MCF 10A (cell line): ENCODE results near the gene KRT15. TPM values are rescaled to one million over a fixed set of nuclear protein-coding genes. Genes with fewer than 3 reads are reported as not detected.
A peak's percentile ranks its signal among the peaks of the same experiment; 100 is the strongest.

ENCODE experiments used
- BruUV-seq: library from RNA; stranded (reverse); fragments of 400-500 nt; replicated peaks from 2 replicates; lab custom pipeline; 2021; lab: Mats Ljungman, UMichigan
- CTCF ChIA-PET: fragments of 300-600 bp; sonication (Branson Sonifier 250); formaldehyde crosslinking; extraction: SDS; loops from one replicate; lab custom pipeline; 2021; ENCODE audit warnings: antibody characterized with exemption, inconsistent platforms; lab: Yijun Ruan, JAX
- POLR2A ChIA-PET: fragments of 300-600, 350-650 bp; sonication (Branson Sonifier 250); formaldehyde crosslinking; extraction: SDS; loops from one replicate; lab custom pipeline; 2020; ENCODE audit warnings: antibody characterized with exemption, inconsistent platforms; lab: Yijun Ruan, JAX
- DNase-seq: peaks from one replicate; pipeline ENCODE4 v3.0.0-alpha.2; 2018; ENCODE audit not compliant: unreplicated experiment
- H3K27ac Mint-ChIP-seq: one replicate; pipeline ENCODE4 v1.8.0; 2022; ENCODE audit warnings: mild to moderate bottlenecking, low read depth, mixed read lengths; ENCODE audit not compliant: unreplicated experiment
- H3K27me3 Mint-ChIP-seq: one replicate; pipeline ENCODE4 v1.8.0; 2022; ENCODE audit warnings: mixed read lengths; ENCODE audit not compliant: insufficient read depth, unreplicated experiment
- H3K36me3 Mint-ChIP-seq: one replicate; pipeline ENCODE4 v1.8.0; 2022; ENCODE audit warnings: mild to moderate bottlenecking, moderate library complexity, mixed read lengths; ENCODE audit not compliant: insufficient read depth, unreplicated experiment
- H3K4me1 Mint-ChIP-seq: one replicate; pipeline ENCODE4 v1.8.0; 2022; ENCODE audit warnings: mixed read lengths; ENCODE audit not compliant: insufficient read depth, unreplicated experiment
- H3K4me3 Mint-ChIP-seq: one replicate; pipeline ENCODE4 v1.8.0; 2022; ENCODE audit warnings: mild to moderate bottlenecking, moderate library complexity, mixed read lengths; ENCODE audit not compliant: unreplicated experiment
- H3K9me3 Mint-ChIP-seq: one replicate; pipeline ENCODE4 v1.8.0; 2022; ENCODE audit warnings: mixed read lengths; ENCODE audit not compliant: unreplicated experiment
- intact Hi-C: fragments of 100-400 bp; cut with micrococcal nuclease; formaldehyde crosslinking; loops from 2 replicates; pipeline ENCODE4 v1.14.1; 2022
- total RNA-seq: library from RNA; stranded (reverse); gene quantifications from 2 replicates; pipeline ENCODE4 v1.2.3, GENCODE V29; 2022
- TF ChIP-seq, protein P1 (sequence below): fragments of 200-600 bp; IDR thresholded peaks from one replicate; pipeline ENCODE4 v1.8.0; 2022; ENCODE audit warnings: antibody characterized with exemption, mild to moderate bottlenecking; ENCODE audit not compliant: unreplicated experiment

KRT15 gene
- total RNA-seq, 1 experiment from 2014 or later = 83.4 TPM

DNA sequence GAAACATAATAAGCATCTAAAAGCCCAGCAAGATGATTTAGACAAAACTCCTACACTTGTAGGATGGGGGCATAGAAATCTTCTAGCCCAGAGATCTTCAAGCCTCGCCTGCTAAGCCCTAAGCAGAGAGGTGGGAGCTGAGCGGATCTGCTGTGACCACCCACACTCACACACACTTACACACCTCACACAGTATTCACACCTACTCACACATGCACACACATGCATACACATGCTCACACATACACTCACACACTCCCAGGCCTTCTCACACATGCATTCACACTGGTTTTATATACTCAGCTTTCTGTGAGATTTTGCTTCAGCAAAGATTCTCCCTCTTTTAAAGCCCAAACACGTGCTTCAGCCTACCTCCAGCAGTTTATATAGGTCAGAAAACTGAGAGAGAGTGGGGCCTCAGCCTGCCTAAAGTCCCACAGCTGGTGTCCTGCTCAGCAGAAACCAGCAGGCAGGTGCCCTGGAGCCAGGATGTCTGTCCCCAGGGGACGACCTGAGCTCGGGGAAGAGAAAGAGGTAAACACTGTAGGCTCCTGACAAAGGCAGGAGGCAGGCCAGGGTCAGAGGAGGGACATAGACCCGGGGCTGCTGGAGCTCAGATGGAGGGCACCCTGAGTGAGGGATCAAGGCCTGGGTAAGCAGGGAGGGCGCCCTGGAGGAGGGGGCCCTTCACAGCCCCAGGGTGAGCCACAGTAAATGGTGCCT, 21.4 kb upstream of the KRT15 start:
- intact Hi-C loops = no loop called here
- H3K4me1 Mint-ChIP-seq = peaks cover 40% of the 10 kb centered on the region

DNA sequence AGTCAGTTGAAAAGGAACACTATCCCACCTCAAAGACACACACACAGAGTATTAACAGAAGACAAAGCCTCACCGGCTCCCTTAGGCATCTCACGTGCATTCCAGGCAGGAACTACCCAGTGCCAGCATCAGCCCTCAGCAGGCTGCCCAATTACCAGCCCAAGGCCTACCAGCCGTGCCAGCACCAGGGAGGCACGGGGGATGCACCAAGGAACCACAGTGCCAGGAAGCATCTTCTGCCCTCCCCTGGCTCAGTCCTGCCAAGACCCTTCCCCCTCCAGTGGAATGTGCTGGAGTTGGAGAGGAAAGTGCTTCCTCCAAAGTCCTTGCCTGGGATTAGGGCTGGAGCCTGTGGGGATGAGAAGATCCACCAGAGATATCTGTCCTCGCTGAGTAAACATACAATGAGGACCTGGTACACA, 20.4 kb upstream of the KRT15 start:
- POLR2A ChIA-PET = interaction anchor here (0.8 to 1.2 kb wide), 3 partner anchors 9 to 17 kb away, joined by 3 to 4 read pairs (median 4); no protein-coding TSS in a partner anchor
- TF ChIP-seq, protein P1, sequence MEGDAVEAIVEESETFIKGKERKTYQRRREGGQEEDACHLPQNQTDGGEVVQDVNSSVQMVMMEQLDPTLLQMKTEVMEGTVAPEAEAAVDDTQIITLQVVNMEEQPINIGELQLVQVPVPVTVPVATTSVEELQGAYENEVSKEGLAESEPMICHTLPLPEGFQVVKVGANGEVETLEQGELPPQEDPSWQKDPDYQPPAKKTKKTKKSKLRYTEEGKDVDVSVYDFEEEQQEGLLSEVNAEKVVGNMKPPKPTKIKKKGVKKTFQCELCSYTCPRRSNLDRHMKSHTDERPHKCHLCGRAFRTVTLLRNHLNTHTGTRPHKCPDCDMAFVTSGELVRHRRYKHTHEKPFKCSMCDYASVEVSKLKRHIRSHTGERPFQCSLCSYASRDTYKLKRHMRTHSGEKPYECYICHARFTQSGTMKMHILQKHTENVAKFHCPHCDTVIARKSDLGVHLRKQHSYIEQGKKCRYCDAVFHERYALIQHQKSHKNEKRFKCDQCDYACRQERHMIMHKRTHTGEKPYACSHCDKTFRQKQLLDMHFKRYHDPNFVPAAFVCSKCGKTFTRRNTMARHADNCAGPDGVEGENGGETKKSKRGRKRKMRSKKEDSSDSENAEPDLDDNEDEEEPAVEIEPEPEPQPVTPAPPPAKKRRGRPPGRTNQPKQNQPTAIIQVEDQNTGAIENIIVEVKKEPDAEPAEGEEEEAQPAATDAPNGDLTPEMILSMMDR = no peak
- intact Hi-C loops = no loop called here
- Mint-ChIP-seq H3K27me3 (no peaks in the 10 kb centered on the region), H3K4me1 (peaks cover 34% of the 10 kb centered on the region), H3K9me3 (no peaks in the 10 kb centered on the region), H3K27ac (no peak overlapping the region), H3K36me3 (peaks cover 12% of the 10 kb centered on the region), H3K4me3 (no peak overlapping the region)
- CTCF ChIA-PET = interaction anchor here (5.1 kb wide), 1 partner anchor 10 kb away, joined by 44 read pairs; no protein-coding TSS in a partner anchor
- DNase-seq = peak; percentile 57
- no TSS peak for BruUV-seq

More for the DNA sequence above, 21.4 kb upstream of the KRT15 start:
- POLR2A ChIA-PET = interaction anchor here (0.5 to 3.1 kb wide), 7 partner anchors 9 to 721 kb away, joined by 3 to 22 read pairs (median 3); partner anchors contain the start of gene KRT15
- Mint-ChIP-seq H3K27ac (no peak overlapping the region), H3K9me3 (no peaks in the 10 kb centered on the region), H3K36me3 (peaks cover 9% of the 10 kb centered on the region), H3K27me3 (no peaks in the 10 kb centered on the region), H3K4me3 (no peak overlapping the region)
- TF ChIP-seq, protein P1 = no peak
- no TSS peak for BruUV-seq
- no peak for DNase-seq
- CTCF ChIA-PET = interaction anchor here (0.6 to 5.1 kb wide), 5 partner anchors 9 to 1339 kb away, joined by 3 to 44 read pairs (median 8); no protein-coding TSS in a partner anchor

DNA sequence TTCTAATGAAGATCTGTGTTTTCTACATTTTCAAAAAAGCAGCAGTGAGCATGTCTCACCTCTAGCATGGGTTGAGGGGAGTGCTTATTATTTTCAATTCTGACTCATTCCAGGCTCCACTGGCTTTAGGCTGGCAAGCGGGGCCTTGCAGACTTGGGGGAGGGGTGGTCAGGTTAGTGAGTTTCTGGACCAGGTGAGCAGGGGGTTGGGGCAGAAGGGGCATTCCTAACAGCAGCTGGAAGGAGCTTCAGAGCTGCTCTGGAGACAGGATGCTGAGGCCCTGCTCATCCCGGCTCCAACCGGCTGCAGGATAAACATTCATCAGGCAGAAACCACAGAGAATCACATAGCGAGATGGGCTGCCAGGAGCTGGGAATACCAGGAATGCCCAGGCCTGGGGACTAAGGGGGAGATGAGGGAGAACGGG, 19.9 kb upstream of the KRT15 start:
- no peak overlapping the region for H3K27ac Mint-ChIP-seq
- BruUV-seq = no TSS peak

More for the DNA sequence above, 19.9 kb upstream of the KRT15 start:
- POLR2A ChIA-PET = interaction anchor here (0.8 to 1.2 kb wide), 3 partner anchors 9 to 17 kb away, joined by 3 to 4 read pairs (median 4); no protein-coding TSS in a partner anchor
- peaks cover 34% of the 10 kb centered on the region for H3K4me1 Mint-ChIP-seq
- TF ChIP-seq, protein P1 = no peak
- H3K9me3 Mint-ChIP-seq = no peaks in the 10 kb centered on the region
- CTCF ChIA-PET = interaction anchor here (5.1 kb wide), 1 partner anchor 11 kb away, joined by 44 read pairs; no protein-coding TSS in a partner anchor
- no peak overlapping the region for H3K4me3 Mint-ChIP-seq
- peaks cover 12% of the 10 kb centered on the region for H3K36me3 Mint-ChIP-seq
- peak; percentile 65 for DNase-seq
- no peaks in the 10 kb centered on the region for H3K27me3 Mint-ChIP-seq
- intact Hi-C loops = no loop called here
